Thoracic aorta (tissue), 2 donors: ENCODE data around the gene KPNB1. TPM values are rescaled to one million over a fixed set of nuclear protein-coding genes. Genes with fewer than 3 reads are reported as not detected.
A peak's percentile ranks its signal among the peaks of the same experiment; 100 is the strongest.

Experiments used
- ATAC-seq: fragments of 150-250 bp; one replicate; pipeline ENCODE4 v1.8.0; 2017; ENCODE audit warnings: low read depth; ENCODE audit not compliant: insufficient number of reproducible peaks, low FRiP score
- DNase-seq: peaks from one replicate; pipeline ENCODE4 v3.0.0-alpha.2; 2020; ENCODE audit warnings: low spot score
- H3K27ac ChIP-seq, 2 donors: fragments of 200-600 bp; sonication (generic); 1 replicate in 1 of 2; 2 replicates in 1 of 2; pipeline ENCODE4 v1.5.1; 2016; ENCODE audit warnings: mild to moderate bottlenecking in 2 of 2, moderate library complexity in 2 of 2
- H3K27me3 ChIP-seq: fragments of 200-600 bp; sonication (generic); replicated peaks from 2 replicates; pipeline ENCODE4 v1.6.0; 2016; ENCODE audit warnings: mild to moderate bottlenecking; ENCODE audit not compliant: insufficient read depth
- H3K36me3 ChIP-seq: fragments of 200-600 bp; sonication (generic); one replicate; pipeline ENCODE4 v1.5.1; 2016
- H3K4me1 ChIP-seq, 2 donors: fragments of 200-600 bp; sonication (generic); 1 replicate in 1 of 2; 2 replicates in 1 of 2; pipeline versions ENCODE4 v1.5.1 to v1.6.0; 2016; ENCODE audit warnings: low read depth in 2 of 2, mild to moderate bottlenecking in 1 of 2; ENCODE audit not compliant: control insufficient read depth in 1 of 2
- H3K4me3 ChIP-seq: fragments of 200-600 bp; sonication (generic); 2 replicates; pipeline ENCODE4 v1.5.1; 2016; ENCODE audit warnings: mild to moderate bottlenecking
- H3K9me3 ChIP-seq: fragments of 200-600 bp; sonication (generic); 2 replicates; pipeline ENCODE4 v1.5.1; 2016
- CTCF ChIP-seq: fragments of 200-600 bp; sonication (generic); IDR thresholded peaks from one replicate; pipeline ENCODE4 v1.5.1; 2019; ENCODE audit warnings: antibody characterized with exemption
- total RNA-seq, 2 donors: library from RNA; depleted of rRNA; stranded (reverse); fragments of >200 nt; gene quantifications; one replicate each; pipeline versions ENCODE4 v1.1.0 to v1.2.3, GENCODE V29; 2016

KPNB1 gene
- total RNA-seq, 2 donors from 2014 or later, result 199 to 223 TPM

GRCh38 chr17:47693731-47694580 lies 44.2 kb downstream of the KPNB1 start, which contains the start of gene TBKBP1:
TBKBP1 (plus strand) TSS chr17:47694161; CDS start chr17:47696113, 1,952 bp downstream.
- no peaks in the 10 kb centered on the region for H3K27me3 ChIP-seq
- H3K9me3 ChIP-seq, result no peaks in the 10 kb centered on the region
- DNase-seq (no peak), ATAC-seq (no peak)
- H3K4me3 ChIP-seq, result peak within 1 kb of the TSS; percentile 100
- peak within 1 kb of the TSS; percentile 69 to 88 for H3K27ac ChIP-seq
- peaks cover 17 to 23% of the 10 kb centered on the region in 2 donors for H3K4me1 ChIP-seq
- H3K36me3 ChIP-seq, result no peaks in the 10 kb centered on the region
- TF ChIP-seq CTCF, result no peak

- no peak for TF ChIP-seq CTCF
- no peaks in the 10 kb centered on the region for H3K27me3 ChIP-seq
- peaks cover 17 to 23% of the 10 kb centered on the region in 2 donors for H3K4me1 ChIP-seq
- no peaks in the 10 kb centered on the region for H3K36me3 ChIP-seq
- H3K27ac ChIP-seq, result peak overlapping the region; percentile 69 to 88
- H3K4me3 ChIP-seq, result peak overlapping the region; percentile 100
- peak; percentile 31 for ATAC-seq
- DNase-seq, result peak; percentile 38
- H3K9me3 ChIP-seq, result no peaks in the 10 kb centered on the region
Observed at GRCh38 chr17:47694581-47695428, 45.1 kb downstream of the KPNB1 start.

GRCh38 chr17:47695429-47696376 lies 46.0 kb downstream of the KPNB1 start:
- TF ChIP-seq CTCF, result no peak
- H3K36me3 ChIP-seq, result peaks cover 5% of the 10 kb centered on the region
- H3K9me3 ChIP-seq, result no peaks in the 10 kb centered on the region
- DNase-seq (no peak), ATAC-seq (no peak)
- H3K4me1 ChIP-seq, result peaks cover 17 to 23% of the 10 kb centered on the region in 2 donors
- peak overlapping the region; percentile 69 to 88 for H3K27ac ChIP-seq
- no peaks in the 10 kb centered on the region for H3K27me3 ChIP-seq
- peak overlapping the region; percentile 100 for H3K4me3 ChIP-seq

GRCh38 chr17:47696717-47697642 lies 47.3 kb downstream of the KPNB1 start:
- Histone ChIP-seq H3K4me3 (no peak overlapping the region), H3K9me3 (no peaks in the 10 kb centered on the region), H3K27ac (no peak overlapping the region), H3K4me1 (peaks cover 17 to 23% of the 10 kb centered on the region in 2 donors), H3K27me3 (no peaks in the 10 kb centered on the region), H3K36me3 (peaks cover 5% of the 10 kb centered on the region)
- ATAC-seq (no peak), DNase-seq (no peak)
- no peak for TF ChIP-seq CTCF
